H1 (cell line): ENCODE measurements around the gene SPACA7. TPM values are rescaled to one million over a fixed set of nuclear protein-coding genes. Genes with fewer than 3 reads are reported as not detected.

Experiments used
- CTCF ChIA-PET: fragments of 300-600 bp; sonication (Branson Sonifier 250); formaldehyde crosslinking; loops from one replicate; lab custom pipeline; 2021; ENCODE audit not compliant: partially characterized antibody; lab: Charles Lee
- POLR2A ChIA-PET: fragments of 300-600 bp; sonication (Branson Sonifier 250); formaldehyde crosslinking; loops from one replicate; lab custom pipeline; 2021; ENCODE audit warnings: inconsistent platforms; ENCODE audit not compliant: partially characterized antibody; lab: Charles Lee
- DNase-seq, 2 experiments: peaks; one replicate each; pipeline versions ENCODE4 v3.0.0 to v3.0.0-alpha.2; 2010 to 2022; ENCODE audit warnings: low spot score in 2 of 2, low read depth in 1 of 2, mixed read lengths in 1 of 2
- FAIRE-seq: peaks from 2 replicates; lab custom pipeline; 2011; peaks lifted over from hg19 to GRCh38; lab: Jason Lieb, UNC
- H2AFZ ChIP-seq: 2 replicates; pipeline ENCODE4 v1.8.1; 2012; ENCODE audit warnings: low read length, inconsistent platforms
- H2AK5ac ChIP-seq: 2 replicates; pipeline ENCODE4 v1.6.1; 2013; ENCODE audit warnings: low read depth, low read length
- H2BK120ac ChIP-seq: replicated peaks from 2 replicates; pipeline ENCODE3; 2013; ENCODE audit warnings: low read depth, low read length, inconsistent platforms
- H2BK12ac ChIP-seq: 2 replicates; pipeline ENCODE4 v1.6.1; 2013; ENCODE audit warnings: low read depth, low read length
- H2BK15ac ChIP-seq: 2 replicates; pipeline ENCODE4 v1.6.1; 2013; ENCODE audit warnings: low read length
- H2BK20ac ChIP-seq: 2 replicates; pipeline ENCODE4 v1.6.1; 2013; ENCODE audit warnings: low read length
- H2BK5ac ChIP-seq: 2 replicates; pipeline ENCODE4 v1.6.1; 2013; ENCODE audit warnings: low read depth, low read length
- H3K14ac ChIP-seq: 2 replicates; pipeline ENCODE4 v1.6.1; 2013; ENCODE audit warnings: inconsistent platforms; ENCODE audit not compliant: insufficient read length
- H3K18ac ChIP-seq: 2 replicates; pipeline ENCODE4 v1.6.1; 2013; ENCODE audit warnings: low read length; ENCODE audit errors: extremely low read depth
- H3K23ac ChIP-seq: 2 replicates; pipeline ENCODE4 v1.6.1; 2013; ENCODE audit warnings: inconsistent platforms; ENCODE audit not compliant: insufficient read length
- H3K23me2 ChIP-seq: 2 replicates; pipeline ENCODE4 v1.6.1; 2013; ENCODE audit warnings: low read depth, low read length
- H3K27ac ChIP-seq: 2 replicates; pipeline ENCODE4 v1.6.1; 2011; ENCODE audit warnings: low read depth, low read length, inconsistent platforms
- H3K27me3 ChIP-seq, 4 experiments: replicated peaks in 1 of 4; 1 replicate in 1 of 4; 2 replicates in 3 of 4; pipeline versions ENCODE4 v1.6.1 to v1.8.1; 2011 to 2013; ENCODE audit warnings: low read length in 3 of 4, mild to moderate bottlenecking in 3 of 4, inconsistent platforms in 2 of 4, mixed read lengths in 2 of 4, moderate library complexity in 1 of 4; ENCODE audit not compliant: control insufficient read depth in 3 of 4, insufficient read depth in 3 of 4; ENCODE audit errors: extremely low read depth in 1 of 4
- H3K36me3 ChIP-seq, 4 experiments: 2 replicates each; pipeline versions ENCODE4 v1.6.1 to v1.8.1; 2011 to 2013; ENCODE audit warnings: mild to moderate bottlenecking in 4 of 4, low read length in 3 of 4, moderate library complexity in 2 of 4, control low read depth in 1 of 4, inconsistent platforms in 1 of 4; ENCODE audit not compliant: insufficient read depth in 4 of 4, control insufficient read depth in 2 of 4
- H3K4ac ChIP-seq: replicated peaks from 2 replicates; pipeline ENCODE3; 2013; ENCODE audit warnings: low read length, low read depth, mixed read lengths, inconsistent platforms; ENCODE audit not compliant: insufficient read length
- H3K4me1 ChIP-seq, 4 experiments: replicated peaks in 1 of 4; 1 replicate in 1 of 4; 2 replicates in 3 of 4; pipeline versions ENCODE4 v1.6.1 to v1.8.1; 2011 to 2013; ENCODE audit warnings: low read length in 3 of 4, inconsistent platforms in 2 of 4, mixed read lengths in 1 of 4; ENCODE audit not compliant: insufficient read depth in 4 of 4, control insufficient read depth in 3 of 4
- H3K4me2 ChIP-seq, 2 experiments: 2 replicates each; pipeline versions ENCODE4 v1.6.1 to v1.8.1; 2011 to 2013; ENCODE audit warnings: low read depth in 2 of 2, low read length in 2 of 2, control low read depth in 1 of 2, inconsistent platforms in 1 of 2, mild to moderate bottlenecking in 1 of 2; ENCODE audit not compliant: insufficient read depth in 1 of 2
- H3K4me3 ChIP-seq, 4 experiments: fragments of 200-600, 300-600 bp in 1 of 4; sonication (generic), shearing (Covaris generic), sonication (Bioruptor Twin) in 1 of 4; 2 replicates each; pipeline versions ENCODE4 v1.5.1 to v1.8.1; 2011 to 2016; ENCODE audit warnings: low read length in 4 of 4, low read depth in 3 of 4, control low read depth in 2 of 4, inconsistent platforms in 2 of 4, mild to moderate bottlenecking in 2 of 4, mixed read lengths in 1 of 4, moderate library complexity in 1 of 4; ENCODE audit not compliant: insufficient read depth in 2 of 4; ENCODE audit errors: extremely low read depth in 1 of 4
- H3K56ac ChIP-seq: replicated peaks from 2 replicates; pipeline ENCODE3; 2013; ENCODE audit warnings: low read depth, mild to moderate bottlenecking, mixed read lengths, low read length, inconsistent platforms; ENCODE audit not compliant: insufficient read length
- H3K79me1 ChIP-seq: 2 replicates; pipeline ENCODE4 v1.6.1; 2013; ENCODE audit warnings: low read depth, low read length, control low read depth
- H3K79me2 ChIP-seq, 2 experiments: 2 replicates each; pipeline versions ENCODE4 v1.6.1 to v1.8.1; 2012 to 2013; ENCODE audit warnings: low read length in 2 of 2, mild to moderate bottlenecking in 2 of 2, inconsistent platforms in 1 of 2; ENCODE audit not compliant: insufficient read depth in 2 of 2, control insufficient read depth in 1 of 2
- H3K9ac ChIP-seq, 4 experiments: replicated peaks in 1 of 4; 1 replicate in 1 of 4; 2 replicates in 3 of 4; pipeline versions ENCODE4 v1.6.1 to v1.8.1; 2011 to 2013; ENCODE audit warnings: low read depth in 3 of 4, low read length in 3 of 4, control low read depth in 2 of 4, mild to moderate bottlenecking in 2 of 4, moderate library complexity in 2 of 4, inconsistent platforms in 1 of 4; ENCODE audit errors: extremely low read depth in 1 of 4
- H3K9me3 ChIP-seq, 2 experiments: 2 replicates each; pipeline versions ENCODE4 v1.6.1 to v1.8.1; 2012 to 2013; ENCODE audit warnings: mild to moderate bottlenecking in 2 of 2, moderate library complexity in 2 of 2, control low read depth in 1 of 2, inconsistent platforms in 1 of 2, low read depth in 1 of 2, low read length in 1 of 2, mixed read lengths in 1 of 2; ENCODE audit not compliant: insufficient read depth in 2 of 2
- H4K20me1 ChIP-seq, 2 experiments: replicated peaks in 1 of 2; 2 replicates each; pipeline versions ENCODE3 to v1.8.1; 2011 to 2013; ENCODE audit warnings: inconsistent platforms in 2 of 2, low read length in 2 of 2, mild to moderate bottlenecking in 1 of 2; ENCODE audit not compliant: insufficient read depth in 2 of 2, control insufficient read depth in 1 of 2
- H4K5ac ChIP-seq: 2 replicates; pipeline ENCODE4 v1.6.1; 2013; ENCODE audit warnings: low read length, low read depth, mixed read lengths, inconsistent platforms; ENCODE audit not compliant: insufficient read length
- H4K8ac ChIP-seq: 2 replicates; pipeline ENCODE4 v1.8.0; 2013; ENCODE audit warnings: mild to moderate bottlenecking, moderate library complexity, low read length, inconsistent platforms; ENCODE audit not compliant: insufficient read depth; ENCODE audit errors: extremely low read depth
- H4K91ac ChIP-seq: replicated peaks from 2 replicates; pipeline ENCODE3; 2013; ENCODE audit warnings: low read length, mixed read lengths, inconsistent platforms; ENCODE audit not compliant: insufficient read length
- ASH2L ChIP-seq: fragments of 200-600, 300-600 bp; sonication (generic); IDR thresholded peaks from one replicate; pipeline ENCODE4 v1.7.1; 2017; ENCODE audit warnings: low read length
- CTBP2 ChIP-seq: IDR thresholded peaks from 2 replicates; pipeline ENCODE4 v1.7.0; 2011; ENCODE audit warnings: borderline replicate concordance, mild to moderate bottlenecking, moderate library complexity, mixed read lengths, low read length; ENCODE audit not compliant: insufficient read depth, insufficient read length
- EP300 ChIP-seq, 2 experiments: IDR thresholded peaks; 1 replicate in 1 of 2; 2 replicates in 1 of 2; pipeline ENCODE4 v1.6.1; 2011 to 2012; ENCODE audit warnings: low read depth in 2 of 2, low read length in 2 of 2, mild to moderate bottlenecking in 2 of 2, borderline replicate concordance in 1 of 2, inconsistent platforms in 1 of 2, moderate library complexity in 1 of 2
- EZH2 ChIP-seq: fragments of 200-600 bp; sonication (generic); IDR thresholded peaks from 2 replicates; pipeline ENCODE4 v1.7.1; 2012; ENCODE audit warnings: low read depth, mild to moderate bottlenecking, moderate library complexity, low read length, inconsistent platforms; ENCODE audit not compliant: severe bottlenecking
- GABPA ChIP-seq: IDR thresholded peaks from 2 replicates; pipeline ENCODE4 v1.6.1; 2011; ENCODE audit warnings: mild to moderate bottlenecking, low read length, moderate library complexity, borderline replicate concordance; ENCODE audit not compliant: insufficient read depth
- HDAC6 ChIP-seq: IDR thresholded peaks from one replicate; pipeline ENCODE4 v1.7.1; 2012; ENCODE audit warnings: low read depth, mild to moderate bottlenecking, inconsistent platforms, low read length, moderate library complexity
- JUN ChIP-seq: IDR thresholded peaks from 2 replicates; pipeline ENCODE4 v1.6.1; 2011; ENCODE audit warnings: low read depth, mild to moderate bottlenecking, improper control_type of control experiment, low read length
- JUND ChIP-seq: IDR thresholded peaks from 2 replicates; pipeline ENCODE4 v1.6.1; 2011; ENCODE audit warnings: mild to moderate bottlenecking, improper control_type of control experiment, low read length
- RFX5 ChIP-seq: IDR thresholded peaks from 2 replicates; pipeline ENCODE4 v1.6.1; 2011; ENCODE audit warnings: low read depth, low read length, improper control_type of control experiment, borderline replicate concordance
- SIRT6 ChIP-seq: IDR thresholded peaks from one replicate; pipeline ENCODE4 v1.7.1; 2012; ENCODE audit warnings: low read length, inconsistent platforms
- SRF ChIP-seq: IDR thresholded peaks from 2 replicates; pipeline ENCODE4 v1.6.1; 2011; ENCODE audit warnings: mild to moderate bottlenecking, low read depth, low read length, moderate library complexity
- SUZ12 ChIP-seq: fragments of 200-600 bp; sonication (generic); IDR thresholded peaks from 2 replicates; pipeline ENCODE4 v1.6.1; 2012; ENCODE audit warnings: mild to moderate bottlenecking, inconsistent platforms, low read length, moderate library complexity, mixed read lengths
- ZNF274 ChIP-seq: IDR thresholded peaks from 2 replicates; pipeline ENCODE4 v1.7.0; 2012; ENCODE audit warnings: low read length, borderline replicate concordance; ENCODE audit errors: extremely low read depth
- WGBS, 2 experiments: shearing (Covaris generic) in 1 of 2; methylation state at CpG; one replicate each; pipeline versions ENCODE4 v1.1.6 to v1.1.7; 2013 to 2015; ENCODE audit warnings: low lambda C conversion rate in 2 of 2, mixed read lengths in 2 of 2, inconsistent platforms in 1 of 2, low coverage in 1 of 2, missing lambda C conversion rate in 1 of 2; ENCODE audit not compliant: insufficient replicate concordance in 2 of 2, insufficient coverage in 1 of 2, insufficient read length in 1 of 2; ENCODE audit errors: extremely low coverage in 1 of 2, missing lambda C conversion rate in 1 of 2; 5-methylcytosine and 5-hydroxymethylcytosine counted together
- polyA plus RNA-seq, 7 experiments: library from polyadenylated mRNA; depleted of rRNA in 3 of 7; stranded (reverse) in 5 of 7; unstranded in 2 of 7; fragments of >200 nt in 5 of 7; fragments of 200-250 nt in 2 of 7; gene quantifications; 1 replicate in 5 of 7; 2 replicates in 1 of 7; 4 replicates in 1 of 7; pipeline versions ENCODE4 v1.2.1 to v1.2.3, GENCODE V29; 2011 to 2013; ENCODE audit warnings: missing spikeins in 2 of 7, mixed read lengths in 2 of 7
- total RNA-seq: library from RNA; stranded (reverse); fragmentation: NEBNext Ultra II Directional; extraction: Animal tissue kit (Norgen Biotek cat#: 25700); gene quantifications from 2 replicates; pipeline ENCODE4 v1.2.1, GENCODE V29; 2021

Gene SPACA7
- total and polyA plus RNA-seq, 2 of the 8 experiments (the other 6 are each of a cell fraction or from before 2014, with no cell fraction given): not detected

GRCh38 chr13:112434937-112435523 is 58.9 kb downstream of the SPACA7 start:
- no peak overlapping the region; a peak in 1 of 4 replicates for H3K4me2 ChIP-seq
- ChIA-PET CTCF (interaction anchor here (1.0 to 1.4 kb wide), 2 partner anchors 9 to 22 kb away, joined by 3 read pairs; no protein-coding TSS in a partner anchor), POLR2A (no interaction called here)
- no peaks in the 10 kb centered on the region for H3K36me3 ChIP-seq
- H3K23ac ChIP-seq: no peak overlapping the region
- H2BK20ac ChIP-seq: no peak overlapping the region
- H3K56ac ChIP-seq: no peak overlapping the region
- no peak for DNase-seq
- no peak overlapping the region for H2AK5ac ChIP-seq
- H2BK15ac ChIP-seq: no peak overlapping the region
- H3K27me3 ChIP-seq: no peaks in the 10 kb centered on the region; a peak in 1 of 7 replicates
- 89% methylated on average over 12 of the region's 12 CpGs; no CpG with 5 or more reads in 1 of the 2 experiments for WGBS, 2 experiments
- 0 out of 7 replicates have a peak overlapping the region, but pooled peaks of 1 of the 4 experiments have one; percentile 30 for H3K9ac ChIP-seq
- no peak overlapping the region for H2BK120ac ChIP-seq
- H2AFZ ChIP-seq: no peak overlapping the region
- H3K9me3 ChIP-seq: peaks cover 4 to 17% of the 10 kb centered on the region in 2 experiments; a peak in 2 of 4 replicates
- peak overlapping the region; percentile 20; the same call in 1 of the 2 replicates for H4K8ac ChIP-seq
- H4K20me1 ChIP-seq: peaks cover 0 to 3% of the 10 kb centered on the region in 2 experiments
- no peak overlapping the region for H2BK5ac ChIP-seq
- 0 out of 4 replicates have a peak, but pooled peaks cover 0 to 2% of the 10 kb centered on the region in 2 experiments for H3K79me2 ChIP-seq
- H3K23me2 ChIP-seq: peaks cover 1% of the 10 kb centered on the region; the same call in 1 of the 2 replicates
- H3K27ac ChIP-seq: no peak overlapping the region
- H3K4me1 ChIP-seq: no peaks in the 10 kb centered on the region
- peak overlapping the region; percentile 29 for H3K4ac ChIP-seq
- no peak overlapping the region for H4K91ac ChIP-seq
- no peak overlapping the region for H4K5ac ChIP-seq
- peaks cover 3% of the 10 kb centered on the region for H3K79me1 ChIP-seq
- H3K14ac ChIP-seq: no peak overlapping the region
- no peak overlapping the region; the same call in 1 of the 2 replicates for H2BK12ac ChIP-seq
- H3K4me3 ChIP-seq: no peak overlapping the region
- no peak overlapping the region for H3K18ac ChIP-seq
- FAIRE-seq: no peak
- TF ChIP-seq SUZ12 (no peak), GABPA (no peak), JUN (no peak), ASH2L (no peak), CTBP2 (no peak), SIRT6 (no peak), SRF (no peak), HDAC6 (no peak), EP300 (IDR thresholded peaks at IDR 0.05; ENCODE audit: borderline replicate concordance in 1 of 2, low read depth in 2 of 2, low read length in 2 of 2) (no peak), RFX5 (no peak), ZNF274 (no peak), JUND (no peak), EZH2 (no peak)
